Measurements from ENCODE around the gene KCTD11. TPM values are rescaled to one million over a fixed set of nuclear protein-coding genes. Genes with fewer than 3 reads are reported as not detected.

The KCTD11 gene
- total RNA-seq, 4 donors from 2014 or later: 6.6 to 20.4 (median 18.7) TPM

GRCh38 chr17:7313088-7313889 lies 38.7 kb upstream of the KCTD11 start:
- 80 to 90% methylated on average over 6 to 7 of the region's 7 CpGs for WGBS, 2 donors
- no peak for DNase-seq
- no peak overlapping the region for H3K4me3 ChIP-seq (replicated peaks in 1 of 3)
- intact Hi-C loops (cut with DNase I): no loop called here
- peaks cover 49 to 55% of the 10 kb centered on the region in 2 donors for H3K36me3 ChIP-seq
- H3K9me3 ChIP-seq: no peaks in the 10 kb centered on the region
- H3K4me1 ChIP-seq: peaks cover 28 to 39% of the 10 kb centered on the region in 2 donors
- no peak overlapping the region for H3K27ac ChIP-seq
- H3K27me3 ChIP-seq: no peaks in the 10 kb centered on the region
- TF ChIP-seq POLR2A (IDR thresholded peaks at IDR 0.05): no peak
- no peak for TF ChIP-seq CTCF (IDR thresholded peaks at IDR 0.05)

- Histone ChIP-seq H3K9me3 (no peaks in the 10 kb centered on the region), H3K4me3 (replicated peaks in 1 of 3) (peak overlapping the region; percentile 51 to 95 (median 68)), H3K4me1 (peaks cover 22 to 37% of the 10 kb centered on the region in 2 donors), H3K27ac (peak overlapping the region in 1 of 3 donors; percentile 83), H3K27me3 (no peaks in the 10 kb centered on the region), H3K36me3 (peaks cover 56 to 63% of the 10 kb centered on the region in 2 donors)
- no peak for TF ChIP-seq POLR2A (IDR thresholded peaks at IDR 0.05)
- no peak for TF ChIP-seq CTCF (IDR thresholded peaks at IDR 0.05)
- intact Hi-C loops (cut with DNase I): no loop called here
- 46 to 48% methylated on average over 9 of the region's 9 CpGs for WGBS, 2 donors
- DNase-seq: no peak
Observed at GRCh38 chr17:7313890-7314718, 37.9 kb upstream of the KCTD11 start.

DNA sequence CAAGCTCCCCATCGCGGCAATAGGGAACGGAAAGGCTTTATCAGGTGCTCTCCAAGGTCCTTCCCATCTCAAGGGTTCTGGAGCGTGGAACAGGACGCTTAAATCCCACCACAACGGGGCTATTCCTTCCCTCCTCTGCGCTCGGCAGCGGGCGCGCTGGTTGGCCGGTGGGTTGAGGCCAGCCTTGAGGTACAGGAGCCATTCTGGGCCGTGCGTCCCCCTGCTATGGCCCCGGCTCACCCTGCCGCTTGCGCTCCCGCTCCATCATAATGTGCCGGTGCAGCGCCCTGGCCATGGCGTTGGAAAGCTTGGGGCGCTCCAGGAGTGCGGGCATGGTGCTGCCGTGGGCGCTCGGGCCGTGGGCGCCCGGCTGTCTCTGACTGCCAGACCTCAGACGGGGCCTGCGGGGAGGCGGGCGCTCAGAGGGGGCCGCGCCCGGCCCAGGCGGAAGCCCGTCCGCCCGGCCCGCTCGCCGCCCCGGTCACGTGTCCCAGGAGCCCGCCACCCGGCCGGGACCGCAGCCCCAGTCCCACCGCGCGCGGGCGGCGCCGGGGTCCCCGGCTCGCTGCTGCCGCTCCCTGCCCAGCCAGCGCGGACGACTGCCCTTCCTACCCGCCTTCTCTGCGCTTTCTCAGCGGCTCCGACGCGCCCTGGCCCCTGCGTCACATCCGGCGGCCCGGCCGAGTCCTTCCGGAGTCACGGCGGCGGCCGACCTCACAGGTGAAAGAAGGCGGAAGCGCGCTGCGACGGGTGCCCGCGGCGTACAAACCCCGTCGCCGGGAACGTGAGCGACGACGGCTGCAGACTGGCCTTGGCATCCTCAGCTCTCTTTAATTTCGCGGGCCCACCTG lies 37.0 kb upstream of the KCTD11 start, which contains the start of gene GPS2:
TSS of gene GPS2 (minus strand) at position 642 of the 851 bp plus-strand sequence. CDS start at position 334, 308 bp downstream.
- intact Hi-C loops (cut with DNase I): no loop called here
- peaks cover 52 to 59% of the 10 kb centered on the region in 2 donors for H3K36me3 ChIP-seq
- TF ChIP-seq POLR2A (IDR thresholded peaks at IDR 0.05) (peak in 1 of 2 donors; percentile 87), CTCF (IDR thresholded peaks at IDR 0.05) (peak in 1 of 6 experiments; percentile 6)
- peak within 1 kb of the TSS; percentile 51 to 95 (median 68) for H3K4me3 ChIP-seq (replicated peaks in 1 of 3)
- H3K4me1 ChIP-seq: peaks cover 15 to 28% of the 10 kb centered on the region in 2 donors
- H3K9me3 ChIP-seq: no peaks in the 10 kb centered on the region
- peak within 1 kb of the TSS; percentile 83 to 96 (median 83) for H3K27ac ChIP-seq
- WGBS, 2 donors: 0 to 1% methylated on average over 18 to 42 of the region's 95 CpGs
- DNase-seq: peak; percentile 92 to 94
- no peaks in the 10 kb centered on the region for H3K27me3 ChIP-seq

- Histone ChIP-seq H3K4me1 (peaks cover 10 to 26% of the 10 kb centered on the region in 2 donors), H3K27me3 (no peaks in the 10 kb centered on the region), H3K27ac (peak overlapping the region; percentile 83 to 96 (median 83)), H3K4me3 (replicated peaks in 1 of 3) (peak overlapping the region; percentile 28 to 95 (median 68)), H3K36me3 (peaks cover 52 to 54% of the 10 kb centered on the region in 2 donors), H3K9me3 (no peaks in the 10 kb centered on the region)
- DNase-seq: no peak
- WGBS, 2 donors: 39 to 48% methylated on average over 26 to 30 of the region's 30 CpGs
- TF ChIP-seq CTCF (IDR thresholded peaks at IDR 0.05) (no peak), POLR2A (IDR thresholded peaks at IDR 0.05) (no peak)
- intact Hi-C loops (cut with DNase I): no loop called here
Observed at GRCh38 chr17:7315570-7316235, 36.3 kb upstream of the KCTD11 start.

Measured in thyroid gland (tissue), 4 donors.